BE2C (cell line): ENCODE data around the gene METTL22. TPM values are rescaled to one million over a fixed set of nuclear protein-coding genes. Genes with fewer than 3 reads are reported as not detected.

Experiments used
- DNase-seq: peaks from one replicate; pipeline ENCODE4 v3.0.0-alpha.2; 2020
- H3K27me3 ChIP-seq: fragments of 250-450 bp; sonication (Bioruptor Pico); 2 replicates; pipeline ENCODE4 v1.5.1; 2020; ENCODE audit warnings: mild to moderate bottlenecking
- H3K36me3 ChIP-seq: fragments of 250-450 bp; sonication (Bioruptor Pico); 2 replicates; pipeline ENCODE4 v1.5.1; 2020; ENCODE audit warnings: mild to moderate bottlenecking
- H3K4me1 ChIP-seq: fragments of 250-450 bp; sonication (Bioruptor Pico); 2 replicates; pipeline ENCODE4 v1.5.1; 2020
- H3K4me3 ChIP-seq: 2 replicates; pipeline ENCODE4 v1.5.1; 2011; ENCODE audit warnings: low read depth, low read length
- H3K9me3 ChIP-seq: fragments of 250-450 bp; sonication (Bioruptor Pico); 2 replicates; pipeline ENCODE4 v1.5.1; 2020
- polyA plus RNA-seq: library from polyadenylated mRNA; unstranded; fragments of >200 nt; gene quantifications from one replicate; pipeline ENCODE4 v1.2.1, GENCODE V29; 2012; ENCODE audit warnings: low read depth, missing spikeins; ENCODE audit not compliant: insufficient read length, insufficient read depth
- TF ChIP-seq, protein P1 (sequence below): IDR thresholded peaks from 2 replicates; pipeline ENCODE4 v1.5.1; 2012; ENCODE audit warnings: mild to moderate bottlenecking, low read depth, low read length

Gene METTL22, protein sequence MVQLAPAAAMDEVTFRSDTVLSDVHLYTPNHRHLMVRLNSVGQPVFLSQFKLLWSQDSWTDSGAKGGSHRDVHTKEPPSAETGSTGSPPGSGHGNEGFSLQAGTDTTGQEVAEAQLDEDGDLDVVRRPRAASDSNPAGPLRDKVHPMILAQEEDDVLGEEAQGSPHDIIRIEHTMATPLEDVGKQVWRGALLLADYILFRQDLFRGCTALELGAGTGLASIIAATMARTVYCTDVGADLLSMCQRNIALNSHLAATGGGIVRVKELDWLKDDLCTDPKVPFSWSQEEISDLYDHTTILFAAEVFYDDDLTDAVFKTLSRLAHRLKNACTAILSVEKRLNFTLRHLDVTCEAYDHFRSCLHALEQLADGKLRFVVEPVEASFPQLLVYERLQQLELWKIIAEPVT
- polyA plus RNA-seq, result 41.3 TPM

DNA sequence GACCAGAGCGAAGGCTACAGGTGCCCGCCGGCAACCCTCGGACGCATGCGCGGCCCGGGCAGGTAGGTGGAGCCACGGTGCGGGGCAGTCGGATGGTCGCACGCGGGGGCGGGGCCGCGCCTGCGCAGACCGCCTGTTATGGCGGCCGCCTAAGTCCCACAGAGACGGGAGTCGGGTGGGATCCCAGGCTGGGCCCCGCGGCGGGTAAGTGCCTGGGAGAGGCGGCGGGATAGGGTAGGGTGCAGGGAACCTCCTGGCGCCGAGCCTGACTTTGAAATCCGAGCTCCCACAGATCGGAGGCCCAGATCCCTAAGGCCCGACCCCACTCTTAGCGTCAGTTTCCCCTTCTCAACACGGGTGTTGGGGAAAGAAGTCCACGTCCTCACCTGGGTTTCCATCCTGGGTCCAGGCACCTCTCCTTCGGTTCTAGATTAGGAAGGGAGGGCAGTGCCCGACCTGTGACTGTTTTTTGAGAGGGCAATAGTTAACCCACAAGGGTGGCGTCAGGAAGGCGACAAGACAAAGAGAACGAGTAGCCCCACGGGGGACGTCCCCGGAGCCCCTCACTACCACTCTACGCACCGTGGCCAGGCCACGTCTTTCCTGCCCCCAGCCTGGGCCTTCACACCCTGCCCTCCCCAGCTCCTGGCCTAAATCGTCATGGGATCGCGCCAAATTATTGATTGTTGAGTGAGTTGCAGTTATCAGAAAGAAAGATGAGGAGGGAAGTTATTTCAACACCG, at the start of gene METTL22:
METTL22 (plus strand) TSS at position 127 of the 743 bp plus-strand sequence. CDS start 3,968 bp downstream, outside the sequence.
- Histone ChIP-seq H3K4me3 (peak within 1 kb of the TSS; percentile 95), H3K36me3 (peaks cover 9% of the 10 kb centered on the region), H3K4me1 (no peaks in the 10 kb centered on the region; the same call in 1 of the 2 replicates), H3K27me3 (no peaks in the 10 kb centered on the region), H3K9me3 (no peaks in the 10 kb centered on the region)
- peak; percentile 97 for DNase-seq
- TF ChIP-seq, protein P1, sequence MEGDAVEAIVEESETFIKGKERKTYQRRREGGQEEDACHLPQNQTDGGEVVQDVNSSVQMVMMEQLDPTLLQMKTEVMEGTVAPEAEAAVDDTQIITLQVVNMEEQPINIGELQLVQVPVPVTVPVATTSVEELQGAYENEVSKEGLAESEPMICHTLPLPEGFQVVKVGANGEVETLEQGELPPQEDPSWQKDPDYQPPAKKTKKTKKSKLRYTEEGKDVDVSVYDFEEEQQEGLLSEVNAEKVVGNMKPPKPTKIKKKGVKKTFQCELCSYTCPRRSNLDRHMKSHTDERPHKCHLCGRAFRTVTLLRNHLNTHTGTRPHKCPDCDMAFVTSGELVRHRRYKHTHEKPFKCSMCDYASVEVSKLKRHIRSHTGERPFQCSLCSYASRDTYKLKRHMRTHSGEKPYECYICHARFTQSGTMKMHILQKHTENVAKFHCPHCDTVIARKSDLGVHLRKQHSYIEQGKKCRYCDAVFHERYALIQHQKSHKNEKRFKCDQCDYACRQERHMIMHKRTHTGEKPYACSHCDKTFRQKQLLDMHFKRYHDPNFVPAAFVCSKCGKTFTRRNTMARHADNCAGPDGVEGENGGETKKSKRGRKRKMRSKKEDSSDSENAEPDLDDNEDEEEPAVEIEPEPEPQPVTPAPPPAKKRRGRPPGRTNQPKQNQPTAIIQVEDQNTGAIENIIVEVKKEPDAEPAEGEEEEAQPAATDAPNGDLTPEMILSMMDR, result no peak

DNA sequence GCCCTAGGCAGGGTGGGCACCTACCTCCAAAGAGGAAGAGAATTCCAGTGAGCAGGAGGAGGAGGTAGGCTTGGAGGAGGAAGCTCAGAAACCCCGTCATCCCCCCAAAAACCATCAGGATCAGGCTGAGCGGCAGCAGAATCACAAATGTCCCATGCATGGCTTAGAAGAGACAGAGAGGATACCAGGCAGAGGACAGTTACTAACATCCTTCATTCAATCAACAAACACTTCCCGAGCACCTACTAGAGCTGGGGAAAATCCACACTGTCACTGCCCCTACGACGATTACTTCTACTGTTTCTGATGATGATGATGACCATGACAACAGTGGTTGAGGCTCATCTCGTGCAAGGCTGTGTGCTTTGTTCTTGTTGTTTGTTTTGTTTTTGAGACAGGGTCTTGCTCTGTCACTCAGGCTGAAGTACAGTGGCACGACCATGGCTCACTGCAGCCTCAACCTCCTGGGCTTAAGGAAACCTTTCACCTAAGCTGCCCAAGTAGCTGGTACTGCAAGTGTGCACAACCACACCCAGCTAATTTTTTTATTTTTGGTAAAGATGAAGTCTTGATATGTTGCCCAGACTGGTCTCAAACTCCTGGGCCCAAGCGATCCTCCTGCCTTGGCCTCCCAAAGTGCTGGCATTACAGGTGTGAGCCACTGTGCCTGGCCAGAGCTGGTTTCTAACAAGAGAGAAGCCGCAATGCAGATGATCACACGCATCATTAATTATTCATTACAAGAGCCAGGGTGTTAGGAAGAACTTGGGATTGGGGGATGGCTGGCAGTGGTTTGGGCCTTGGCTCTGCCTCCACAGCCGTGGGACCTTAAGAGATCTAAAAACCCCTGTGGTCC, 49.2 kb upstream of the METTL22 start:
- Histone ChIP-seq H3K4me1 (no peaks in the 10 kb centered on the region), H3K4me3 (no peak overlapping the region), H3K27me3 (0 out of 2 replicates have a peak, but pooled peaks cover 5% of the 10 kb centered on the region), H3K36me3 (no peaks in the 10 kb centered on the region), H3K9me3 (no peaks in the 10 kb centered on the region)
- no peak for DNase-seq
- TF ChIP-seq, protein P1, result no peak

DNA sequence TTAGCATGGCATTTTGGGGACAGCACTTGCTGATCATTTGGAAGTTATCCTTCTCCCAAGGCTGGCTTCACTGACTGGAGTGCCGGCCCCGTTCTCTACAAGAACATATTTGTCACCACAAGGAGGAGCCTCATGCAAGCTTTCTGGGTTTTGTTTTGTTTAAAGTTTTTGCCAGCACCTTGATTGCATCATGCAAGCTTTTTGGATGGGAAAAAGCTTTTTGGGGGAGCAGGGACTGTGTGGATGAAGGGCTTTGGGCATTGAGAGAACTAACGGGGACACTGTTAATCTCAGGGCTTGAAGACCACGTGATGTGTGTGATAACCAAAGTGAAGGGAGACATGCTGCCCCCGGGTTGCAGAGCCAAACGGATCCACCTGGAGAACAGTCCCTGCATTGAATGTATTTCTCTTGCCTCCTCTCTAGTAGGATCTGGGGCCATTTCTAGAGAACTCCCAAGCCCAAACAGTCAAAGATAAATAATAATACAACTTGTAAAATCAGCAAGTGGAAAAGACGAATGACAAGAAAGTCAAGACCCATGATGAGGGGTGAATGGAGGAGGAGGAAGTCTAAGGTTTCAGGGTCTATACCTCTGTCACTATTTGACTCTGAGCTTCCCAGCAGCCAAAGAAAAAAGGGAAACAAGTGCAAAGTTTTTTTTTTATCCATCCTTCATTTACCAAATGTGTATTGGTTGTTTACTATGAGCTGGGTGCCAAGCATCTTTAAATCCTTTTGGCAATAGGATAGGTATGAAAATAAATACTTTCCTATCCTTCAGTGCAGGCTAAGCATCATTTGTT, 48.4 kb upstream of the METTL22 start:
- TF ChIP-seq, protein P1, result peak; percentile 67
- 0 out of 2 replicates have a peak, but pooled peaks cover 8% of the 10 kb centered on the region for H3K27me3 ChIP-seq
- DNase-seq, result no peak
- H3K4me3 ChIP-seq, result peak overlapping the region; percentile 43
- H3K4me1 ChIP-seq, result no peaks in the 10 kb centered on the region
- H3K36me3 ChIP-seq, result no peaks in the 10 kb centered on the region
- no peaks in the 10 kb centered on the region for H3K9me3 ChIP-seq

DNA sequence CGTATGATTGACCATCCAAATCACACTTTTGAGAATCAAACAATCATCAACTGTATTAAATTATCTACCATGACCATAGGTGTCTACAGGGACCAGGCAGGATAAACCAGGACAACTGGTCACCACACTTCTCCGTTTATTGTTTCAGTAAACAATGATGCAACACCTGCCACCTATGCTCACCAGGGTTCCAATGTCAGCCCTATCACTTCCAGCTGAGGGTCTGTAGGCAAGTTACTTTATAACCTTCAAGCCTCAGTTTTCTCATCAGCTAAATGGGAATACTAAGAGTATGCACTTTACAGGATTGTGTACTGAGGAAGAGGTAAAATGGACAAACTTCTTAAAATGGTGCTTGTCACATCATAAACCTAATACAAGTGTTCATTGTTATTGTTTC, 46.1 kb upstream of the METTL22 start:
- no peak for DNase-seq
- Histone ChIP-seq H3K9me3 (no peaks in the 10 kb centered on the region), H3K4me3 (no peak overlapping the region), H3K36me3 (no peaks in the 10 kb centered on the region), H3K27me3 (0 out of 2 replicates have a peak, but pooled peaks cover 8% of the 10 kb centered on the region), H3K4me1 (no peaks in the 10 kb centered on the region)
- TF ChIP-seq, protein P1, result no peak
